ENCODE data around the gene CCDC171. TPM values are rescaled to one million over a fixed set of nuclear protein-coding genes. Genes with fewer than 3 reads are reported as not detected.

The CCDC171 gene
- total and polyA plus RNA-seq, 4 experiments from 2014 or later: 0.11 to 1.9 (median 1.0) TPM

Other genes with a start within 250 kb of the CCDC171 start
- gene TTC39B, start 245.8 kb upstream of the CCDC171 start, total RNA-seq: 10 to 100 TPM; 29.0 to 30.2 TPM
- 10 to 100 TPM; 10.5 to 10.8 TPM for gene TTC39B, start 245.8 kb upstream of the CCDC171 start, polyA plus RNA-seq
- gene SNAPC3, start 130.2 kb upstream of the CCDC171 start, total RNA-seq: 10 to 100 TPM; 33.3 to 34.2 TPM
- gene SNAPC3, start 130.2 kb upstream of the CCDC171 start, polyA plus RNA-seq: 10 to 100 TPM in 1 of 2 donors, 1 to 10 TPM in 1; 9.8 to 14.3 TPM
- gene PSIP1, start 42.1 kb upstream of the CCDC171 start, total RNA-seq: 100 to 1,000 TPM; 181 to 188 TPM
- 100 to 1,000 TPM in 1 of 2 donors, 10 to 100 TPM in 1; 75.1 to 144 TPM for gene PSIP1, start 42.1 kb upstream of the CCDC171 start, polyA plus RNA-seq